ENCODE measurements around the gene ZSWIM9. TPM values are rescaled to one million over a fixed set of nuclear protein-coding genes. Genes with fewer than 3 reads are reported as not detected.
A peak's percentile ranks its signal among the peaks of the same experiment; 100 is the strongest.

ZSWIM9 gene
- total RNA-seq, 1 donor, result 2.2 TPM

DNA sequence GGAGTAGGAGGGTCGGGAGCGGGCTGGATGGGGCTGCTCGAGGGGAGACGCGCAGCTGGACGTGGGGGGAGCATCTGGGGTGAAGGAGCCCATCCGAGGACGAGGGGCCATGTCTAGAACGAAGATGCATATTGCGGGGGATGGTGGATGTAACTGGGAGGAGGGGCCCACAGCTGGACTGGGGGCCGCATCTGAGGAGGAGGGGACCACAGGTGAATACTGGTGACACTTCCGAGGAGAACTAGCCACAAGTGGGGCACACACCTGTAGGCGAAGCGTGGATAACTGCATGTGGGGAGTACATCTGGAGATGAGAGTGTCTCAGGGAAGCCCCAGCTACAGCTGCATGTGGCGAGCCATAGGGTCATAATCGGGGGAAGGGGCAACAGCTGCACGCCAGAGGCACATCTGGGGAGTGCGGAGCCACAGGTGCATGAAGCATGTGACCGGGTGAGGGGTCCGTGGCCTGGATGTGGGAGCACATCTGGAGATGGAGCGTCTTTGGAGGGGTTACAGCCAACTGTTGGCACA, 402 bp downstream of the ZSWIM9 start:
- H3K4me1 ChIP-seq (ENCODE audit: insufficient read depth, low read length), result peaks cover 11% of the 10 kb centered on the region
- peak overlapping the region; percentile 95 for H2AFZ ChIP-seq (ENCODE audit: low read length)
- no peak for DNase-seq (ENCODE audit: insufficient read length, low spot score, missing footprints)
- H3K27me3 ChIP-seq (ENCODE audit: insufficient read depth, low read length), result no peaks in the 10 kb centered on the region
- peak overlapping the region; percentile 47 for H3K27ac ChIP-seq (ENCODE audit: low read depth, low read length)
- H3K9me3 ChIP-seq (ENCODE audit: low read depth, low read length), result no peaks in the 10 kb centered on the region
- TF ChIP-seq, protein P1, sequence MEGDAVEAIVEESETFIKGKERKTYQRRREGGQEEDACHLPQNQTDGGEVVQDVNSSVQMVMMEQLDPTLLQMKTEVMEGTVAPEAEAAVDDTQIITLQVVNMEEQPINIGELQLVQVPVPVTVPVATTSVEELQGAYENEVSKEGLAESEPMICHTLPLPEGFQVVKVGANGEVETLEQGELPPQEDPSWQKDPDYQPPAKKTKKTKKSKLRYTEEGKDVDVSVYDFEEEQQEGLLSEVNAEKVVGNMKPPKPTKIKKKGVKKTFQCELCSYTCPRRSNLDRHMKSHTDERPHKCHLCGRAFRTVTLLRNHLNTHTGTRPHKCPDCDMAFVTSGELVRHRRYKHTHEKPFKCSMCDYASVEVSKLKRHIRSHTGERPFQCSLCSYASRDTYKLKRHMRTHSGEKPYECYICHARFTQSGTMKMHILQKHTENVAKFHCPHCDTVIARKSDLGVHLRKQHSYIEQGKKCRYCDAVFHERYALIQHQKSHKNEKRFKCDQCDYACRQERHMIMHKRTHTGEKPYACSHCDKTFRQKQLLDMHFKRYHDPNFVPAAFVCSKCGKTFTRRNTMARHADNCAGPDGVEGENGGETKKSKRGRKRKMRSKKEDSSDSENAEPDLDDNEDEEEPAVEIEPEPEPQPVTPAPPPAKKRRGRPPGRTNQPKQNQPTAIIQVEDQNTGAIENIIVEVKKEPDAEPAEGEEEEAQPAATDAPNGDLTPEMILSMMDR (IDR thresholded peaks at IDR 0.05; ENCODE audit: extremely low read depth, low read depth, low read length), result no peak
- H3K4me2 ChIP-seq (ENCODE audit: insufficient read depth, low read length), result peak overlapping the region; percentile 93
- H3K36me3 ChIP-seq (ENCODE audit: insufficient read depth, low read length), result peaks cover 17% of the 10 kb centered on the region
- H3K79me2 ChIP-seq (ENCODE audit: insufficient read depth, low read length), result peaks cover 29% of the 10 kb centered on the region
- H4K20me1 ChIP-seq (ENCODE audit: insufficient read depth, low read length), result no peaks in the 10 kb centered on the region
- H3K4me3 ChIP-seq (ENCODE audit: insufficient read depth, low read length), result peak overlapping the region; percentile 95

- TF ChIP-seq, protein P1 (IDR thresholded peaks at IDR 0.05; ENCODE audit: extremely low read depth, low read depth, low read length), result no peak
- Histone ChIP-seq H3K4me2 (ENCODE audit: insufficient read depth, low read length) (peak overlapping the region; percentile 93), H2AFZ (ENCODE audit: low read length) (no peak overlapping the region), H3K36me3 (ENCODE audit: insufficient read depth, low read length) (peaks cover 17% of the 10 kb centered on the region), H3K4me3 (ENCODE audit: insufficient read depth, low read length) (no peak overlapping the region), H4K20me1 (ENCODE audit: insufficient read depth, low read length) (no peaks in the 10 kb centered on the region), H3K27me3 (ENCODE audit: insufficient read depth, low read length) (no peaks in the 10 kb centered on the region), H3K4me1 (ENCODE audit: insufficient read depth, low read length) (peaks cover 11% of the 10 kb centered on the region), H3K9me3 (ENCODE audit: low read depth, low read length) (no peaks in the 10 kb centered on the region), H3K79me2 (ENCODE audit: insufficient read depth, low read length) (peaks cover 29% of the 10 kb centered on the region), H3K27ac (ENCODE audit: low read depth, low read length) (no peak overlapping the region)
- no peak for DNase-seq (ENCODE audit: insufficient read length, low spot score, missing footprints)
Observed at GRCh38 chr19:48171710-48172109, 1.2 kb downstream of the ZSWIM9 start.

- Histone ChIP-seq H3K4me3 (ENCODE audit: insufficient read depth, low read length) (no peak overlapping the region), H3K27ac (ENCODE audit: low read depth, low read length) (no peak overlapping the region), H3K79me2 (ENCODE audit: insufficient read depth, low read length) (peaks cover 13% of the 10 kb centered on the region), H3K4me1 (ENCODE audit: insufficient read depth, low read length) (peaks cover 8% of the 10 kb centered on the region), H4K20me1 (ENCODE audit: insufficient read depth, low read length) (no peaks in the 10 kb centered on the region), H3K36me3 (ENCODE audit: insufficient read depth, low read length) (peaks cover 17% of the 10 kb centered on the region), H3K4me2 (ENCODE audit: insufficient read depth, low read length) (no peak overlapping the region), H3K27me3 (ENCODE audit: insufficient read depth, low read length) (no peaks in the 10 kb centered on the region), H2AFZ (ENCODE audit: low read length) (no peak overlapping the region), H3K9me3 (ENCODE audit: low read depth, low read length) (no peaks in the 10 kb centered on the region)
- TF ChIP-seq, protein P1 (IDR thresholded peaks at IDR 0.05; ENCODE audit: extremely low read depth, low read depth, low read length), result no peak
- no peak for DNase-seq (ENCODE audit: insufficient read length, low spot score, missing footprints)
Observed at GRCh38 chr19:48174445-48175030, 4.1 kb downstream of the ZSWIM9 start.

- H3K27me3 ChIP-seq (ENCODE audit: insufficient read depth, low read length), result no peaks in the 10 kb centered on the region
- H2AFZ ChIP-seq (ENCODE audit: low read length), result no peak overlapping the region
- peaks cover 17% of the 10 kb centered on the region for H3K36me3 ChIP-seq (ENCODE audit: insufficient read depth, low read length)
- TF ChIP-seq, protein P1 (IDR thresholded peaks at IDR 0.05; ENCODE audit: extremely low read depth, low read depth, low read length), result no peak
- no peak for DNase-seq (ENCODE audit: insufficient read length, low spot score, missing footprints)
- peaks cover 8% of the 10 kb centered on the region for H3K4me1 ChIP-seq (ENCODE audit: insufficient read depth, low read length)
- H3K4me2 ChIP-seq (ENCODE audit: insufficient read depth, low read length), result no peak overlapping the region
- no peaks in the 10 kb centered on the region for H3K9me3 ChIP-seq (ENCODE audit: low read depth, low read length)
- H4K20me1 ChIP-seq (ENCODE audit: insufficient read depth, low read length), result no peaks in the 10 kb centered on the region
- H3K79me2 ChIP-seq (ENCODE audit: insufficient read depth, low read length), result peaks cover 13% of the 10 kb centered on the region
- H3K27ac ChIP-seq (ENCODE audit: low read depth, low read length), result no peak overlapping the region
- no peak overlapping the region for H3K4me3 ChIP-seq (ENCODE audit: insufficient read depth, low read length)
Observed at GRCh38 chr19:48175578-48175977, 5.1 kb downstream of the ZSWIM9 start.

Measured in osteoblast (primary cell).